GM13977 (cell line): ENCODE results near the gene CASK.
"Not testable (repeated sequence)": the region's sequence is repeated elsewhere in the genome, so short reads cannot be mapped to it uniquely, and the experiment has no call there.

Experiments used
- DNase-seq: peaks from one replicate; pipeline ENCODE4 v3.0.0; 2012; ENCODE audit warnings: low spot score
- in situ Hi-C: fragments of 300-500 bp; cut with MboI; formaldehyde crosslinking; loops from one replicate; pipeline ENCODE4 v1.12.0; 2022; ENCODE audit warnings: low sequenced_read_pairs, low pct_unique_long_range_greater_than_20kb, mixed read lengths, inconsistent platforms; ENCODE audit not compliant: unreplicated experiment
- TF ChIP-seq, protein P1 (sequence below): IDR thresholded peaks from 2 replicates; pipeline ENCODE4 v1.5.1; 2012; ENCODE audit warnings: mild to moderate bottlenecking, control low read depth; ENCODE audit not compliant: insufficient read depth; ENCODE audit errors: extremely low read depth, missing control alignments

CASK gene

DNA sequence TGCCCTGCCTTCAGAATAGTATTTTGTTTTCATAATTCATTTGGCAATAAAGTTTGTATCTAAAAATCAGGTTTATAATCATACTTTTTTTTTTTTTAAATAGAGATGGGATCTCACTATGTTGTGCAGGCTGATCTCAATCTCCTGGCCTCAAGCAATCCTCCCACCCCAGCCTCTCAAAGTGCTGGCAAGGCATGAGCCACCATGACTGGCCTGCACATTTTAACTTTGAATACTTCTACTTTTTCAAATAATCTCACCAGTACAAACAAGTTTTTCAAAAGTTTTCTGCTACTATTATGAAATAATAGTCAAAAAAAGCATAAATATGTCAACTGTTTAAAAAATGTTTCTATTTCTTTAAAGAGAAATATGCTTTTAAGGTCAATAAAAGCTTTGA, 304.1 kb downstream of the CASK start:
- TF ChIP-seq, protein P1, sequence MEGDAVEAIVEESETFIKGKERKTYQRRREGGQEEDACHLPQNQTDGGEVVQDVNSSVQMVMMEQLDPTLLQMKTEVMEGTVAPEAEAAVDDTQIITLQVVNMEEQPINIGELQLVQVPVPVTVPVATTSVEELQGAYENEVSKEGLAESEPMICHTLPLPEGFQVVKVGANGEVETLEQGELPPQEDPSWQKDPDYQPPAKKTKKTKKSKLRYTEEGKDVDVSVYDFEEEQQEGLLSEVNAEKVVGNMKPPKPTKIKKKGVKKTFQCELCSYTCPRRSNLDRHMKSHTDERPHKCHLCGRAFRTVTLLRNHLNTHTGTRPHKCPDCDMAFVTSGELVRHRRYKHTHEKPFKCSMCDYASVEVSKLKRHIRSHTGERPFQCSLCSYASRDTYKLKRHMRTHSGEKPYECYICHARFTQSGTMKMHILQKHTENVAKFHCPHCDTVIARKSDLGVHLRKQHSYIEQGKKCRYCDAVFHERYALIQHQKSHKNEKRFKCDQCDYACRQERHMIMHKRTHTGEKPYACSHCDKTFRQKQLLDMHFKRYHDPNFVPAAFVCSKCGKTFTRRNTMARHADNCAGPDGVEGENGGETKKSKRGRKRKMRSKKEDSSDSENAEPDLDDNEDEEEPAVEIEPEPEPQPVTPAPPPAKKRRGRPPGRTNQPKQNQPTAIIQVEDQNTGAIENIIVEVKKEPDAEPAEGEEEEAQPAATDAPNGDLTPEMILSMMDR, result no peak
- DNase-seq, result no peak
- in situ Hi-C loops, result no loop called here

DNA sequence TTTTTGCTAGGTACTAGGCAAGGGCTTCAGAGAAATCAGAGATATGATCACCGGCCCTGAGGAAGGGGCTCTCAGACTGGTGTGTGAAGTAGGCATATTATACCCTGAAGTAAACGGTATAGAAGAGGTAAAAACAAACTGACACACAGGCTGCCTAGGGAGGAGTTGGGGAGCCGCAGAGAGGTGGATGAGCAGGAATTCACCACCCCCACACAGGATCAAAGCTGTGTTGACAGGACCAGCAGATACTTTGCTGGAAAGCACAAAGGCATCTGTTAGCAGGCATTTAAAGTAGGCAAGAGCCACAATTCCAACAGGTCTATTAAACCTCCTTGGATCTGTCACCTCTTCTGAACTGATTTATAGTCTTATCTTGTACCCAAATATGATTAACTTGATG, 306.4 kb downstream of the CASK start:
- TF ChIP-seq, protein P1, result no peak
- in situ Hi-C loops, result no loop called here
- no peak for DNase-seq

DNA sequence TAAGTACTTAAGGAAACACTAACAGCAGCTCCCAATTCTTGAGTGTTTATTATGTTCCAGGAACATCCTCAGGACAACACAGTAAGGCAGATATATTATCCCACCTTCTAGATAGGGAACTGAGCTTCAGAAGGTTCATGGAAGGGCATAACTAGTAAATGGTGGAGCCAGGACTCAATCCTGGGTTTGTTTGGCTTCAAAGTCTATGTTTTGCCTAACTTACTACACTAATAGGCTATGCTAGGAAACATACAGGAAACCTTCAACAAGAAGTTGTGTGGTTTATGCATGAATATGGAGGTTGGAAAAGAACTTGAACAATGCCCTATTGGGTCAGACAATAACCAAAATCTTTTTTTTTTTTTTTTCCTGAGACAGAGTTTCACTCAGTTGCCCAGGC, 307.1 kb downstream of the CASK start:
- no peak for DNase-seq
- in situ Hi-C loops, result no loop called here
- TF ChIP-seq, protein P1, result no peak

DNA sequence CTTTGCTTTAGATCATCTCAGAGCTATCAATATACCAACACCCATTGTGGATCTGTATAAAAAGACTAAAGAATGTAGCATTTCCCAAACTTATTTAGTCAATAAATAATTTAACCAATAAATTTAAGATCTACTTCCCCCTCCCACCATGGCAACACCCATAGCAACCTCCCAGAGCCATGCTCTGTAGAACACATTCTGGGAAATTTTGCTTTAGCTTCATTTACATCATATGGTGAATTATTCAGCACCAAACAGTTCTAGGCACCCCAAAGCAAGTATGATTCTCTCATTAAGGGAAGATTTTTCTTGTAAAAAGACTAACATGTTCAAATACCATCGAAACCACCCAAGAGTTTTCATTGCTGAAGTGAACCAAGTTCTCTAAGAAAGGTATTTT, 315.1 kb downstream of the CASK start:
- TF ChIP-seq, protein P1, result no peak
- DNase-seq, result no peak
- in situ Hi-C loops, result no loop called here

DNA sequence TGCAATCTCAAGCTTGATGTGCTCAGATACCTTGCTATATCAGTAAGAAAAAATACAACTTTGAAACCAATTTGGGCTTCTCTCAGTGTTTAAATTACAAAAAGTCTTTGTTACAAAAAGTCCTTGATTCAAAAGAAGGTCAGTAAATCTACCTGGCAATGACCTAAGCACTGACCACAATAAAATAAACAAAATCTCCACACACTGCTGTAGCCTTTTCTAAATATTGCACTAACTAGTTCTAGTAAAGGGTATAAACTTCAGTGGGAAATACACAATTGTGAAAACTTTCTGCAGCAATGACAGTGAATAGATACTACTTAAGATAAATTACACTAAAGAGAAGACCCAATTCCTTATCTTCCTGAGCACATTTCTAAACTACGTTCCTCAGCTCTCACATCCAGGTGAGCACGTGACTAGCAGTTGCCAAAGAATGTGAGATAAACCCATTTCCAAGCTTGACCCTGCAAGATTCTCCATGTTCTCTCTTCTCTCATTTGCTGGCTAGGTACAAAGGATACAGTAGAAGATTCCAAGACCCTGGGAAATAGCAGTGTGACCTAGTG, 316.0 kb downstream of the CASK start:
- DNase-seq, result no peak

DNA sequence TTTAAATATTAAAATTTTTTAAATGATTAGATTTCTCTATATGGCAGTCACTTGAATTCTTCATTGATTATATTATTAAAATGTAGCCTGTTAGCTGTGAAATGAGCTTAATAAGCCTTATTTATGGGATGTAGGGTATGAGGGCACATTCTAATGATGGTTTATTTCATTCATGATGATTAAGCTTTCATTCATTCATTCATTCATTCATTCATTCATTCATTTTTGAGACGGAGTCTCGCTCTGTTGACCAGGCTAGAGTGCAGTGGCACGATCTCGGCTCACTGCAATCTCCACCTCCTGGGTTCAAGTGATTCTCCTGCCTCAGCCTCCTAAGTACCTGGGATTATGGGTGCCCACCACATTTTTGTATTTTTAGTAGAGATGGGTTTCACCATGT, 317.3 kb downstream of the CASK start:
- DNase-seq, in situ Hi-C loops: not testable (repeated sequence)

More for the DNA sequence above, 316.0 kb downstream of the CASK start:
- in situ Hi-C loops, result no loop called here
- TF ChIP-seq, protein P1, result no peak

DNA sequence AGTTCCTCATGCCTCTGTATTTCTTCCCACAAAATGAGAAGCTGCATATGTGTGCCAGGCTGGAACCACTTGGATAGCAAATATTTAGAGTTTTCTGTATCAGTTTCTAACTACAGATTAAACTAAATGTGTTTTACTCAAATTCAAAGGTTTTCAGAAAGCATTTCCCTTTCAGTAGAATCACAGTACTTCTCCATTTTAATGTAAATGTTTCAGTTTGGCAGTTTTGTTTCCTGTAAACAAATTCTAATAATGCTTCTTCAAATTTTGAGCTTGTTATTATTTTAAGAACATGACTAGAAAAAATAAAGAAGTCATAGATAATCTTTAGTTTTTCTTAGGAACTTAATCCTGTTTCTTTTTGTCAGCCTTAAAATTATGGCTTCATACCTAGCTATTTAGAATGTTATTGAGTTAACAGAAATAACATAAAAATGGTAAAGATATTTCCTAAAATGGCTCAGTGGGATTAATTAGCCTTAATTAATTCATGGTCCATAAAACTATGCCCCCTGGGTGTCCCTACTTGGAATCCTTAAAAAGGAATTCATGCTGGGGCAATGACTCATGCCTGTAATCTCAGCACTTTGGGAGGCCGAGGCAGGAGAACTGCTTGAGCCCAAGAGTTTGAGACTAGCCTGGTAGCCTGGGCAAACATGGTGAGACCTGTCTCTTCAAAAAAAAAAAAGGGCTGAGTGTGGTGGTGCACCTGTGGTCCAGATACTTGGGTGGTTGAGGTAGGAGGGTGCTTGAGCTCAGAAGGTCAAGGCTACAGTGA, 318.4 kb downstream of the CASK start:
- no peak for DNase-seq
- TF ChIP-seq, protein P1, result no peak
- in situ Hi-C loops, result no loop called here
